Rectal smooth muscle tissue (tissue), 1 donor: ENCODE results near the gene UBA3.

ENCODE experiments used
- H3K27ac ChIP-seq: one replicate; pipeline ENCODE4 v1.7.0; 2013; ENCODE audit warnings: low read depth, low read length, inconsistent platforms
- H3K27me3 ChIP-seq: one replicate; pipeline ENCODE4 v1.7.0; 2013; ENCODE audit warnings: low read length; ENCODE audit not compliant: control insufficient read depth, insufficient read depth
- H3K36me3 ChIP-seq: one replicate; pipeline ENCODE4 v1.7.0; 2013; ENCODE audit warnings: low read length; ENCODE audit not compliant: control insufficient read depth, insufficient read depth
- H3K4me1 ChIP-seq: one replicate; pipeline ENCODE4 v1.7.0; 2013; ENCODE audit warnings: low read length; ENCODE audit not compliant: control insufficient read depth, insufficient read depth
- H3K4me3 ChIP-seq: one replicate; pipeline ENCODE4 v1.7.0; 2013; ENCODE audit warnings: low read length
- H3K9ac ChIP-seq: one replicate; pipeline ENCODE4 v1.7.0; 2013; ENCODE audit warnings: low read length

UBA3 gene

GRCh38 chr3:69116162-69116561 is 36.0 kb upstream of the UBA3 start:
- Histone ChIP-seq H3K36me3 (no peaks in the 10 kb centered on the region), H3K4me1 (no peaks in the 10 kb centered on the region), H3K9ac (no peak overlapping the region), H3K27ac (no peak overlapping the region), H3K27me3 (no peaks in the 10 kb centered on the region), H3K4me3 (no peak overlapping the region)

GRCh38 chr3:69115731-69116130 is 35.6 kb upstream of the UBA3 start:
- Histone ChIP-seq H3K36me3 (no peaks in the 10 kb centered on the region), H3K4me1 (no peaks in the 10 kb centered on the region), H3K27me3 (no peaks in the 10 kb centered on the region), H3K4me3 (no peak overlapping the region), H3K9ac (no peak overlapping the region), H3K27ac (no peak overlapping the region)

- Histone ChIP-seq H3K4me3 (no peak overlapping the region), H3K36me3 (no peaks in the 10 kb centered on the region), H3K9ac (no peak overlapping the region), H3K4me1 (no peaks in the 10 kb centered on the region), H3K27ac (no peak overlapping the region), H3K27me3 (no peaks in the 10 kb centered on the region)
These were observed 33.4 kb upstream of the UBA3 start for GRCh38 chr3:69113536-69113935.

DNA sequence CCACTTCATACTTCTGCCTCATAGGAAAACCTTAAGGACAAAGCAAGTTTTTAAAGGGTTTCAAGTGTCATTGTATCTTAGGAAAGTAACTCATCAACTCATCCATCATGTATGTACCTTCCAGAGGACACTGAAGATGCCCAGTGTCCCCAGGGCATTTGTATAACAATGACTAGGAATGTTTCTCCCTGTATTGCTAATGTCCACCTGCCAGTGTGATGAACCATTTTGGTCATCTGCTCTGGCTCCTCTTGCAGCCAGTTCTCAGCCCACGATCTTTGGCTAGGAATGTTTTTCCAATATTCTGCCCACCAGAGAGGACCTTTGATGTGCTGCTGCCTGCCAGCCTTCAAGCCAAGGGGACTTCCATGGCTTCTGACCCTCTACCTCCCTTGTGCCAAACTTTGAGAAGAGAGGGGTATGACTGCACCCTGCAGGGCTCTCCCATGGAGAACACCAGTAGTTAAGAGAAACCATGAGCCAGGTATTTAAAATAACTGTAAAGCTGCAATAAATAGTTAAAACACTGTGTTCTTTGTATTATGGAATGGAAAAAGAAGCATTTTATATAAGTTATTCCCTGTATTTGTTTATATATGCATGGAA is 30.9 kb upstream of the UBA3 start:
- H3K4me1 ChIP-seq, result no peaks in the 10 kb centered on the region
- no peak overlapping the region for H3K27ac ChIP-seq

GRCh38 chr3:69108811-69109210 is 28.6 kb upstream of the UBA3 start:
- Histone ChIP-seq H3K27me3 (no peaks in the 10 kb centered on the region), H3K4me1 (peaks cover 3% of the 10 kb centered on the region), H3K9ac (no peak overlapping the region), H3K4me3 (no peak overlapping the region), H3K36me3 (peaks cover 6% of the 10 kb centered on the region), H3K27ac (no peak overlapping the region)

More for the DNA sequence above, 30.9 kb upstream of the UBA3 start:
- Histone ChIP-seq H3K36me3 (no peaks in the 10 kb centered on the region), H3K27me3 (no peaks in the 10 kb centered on the region), H3K4me3 (no peak overlapping the region), H3K9ac (no peak overlapping the region)

DNA sequence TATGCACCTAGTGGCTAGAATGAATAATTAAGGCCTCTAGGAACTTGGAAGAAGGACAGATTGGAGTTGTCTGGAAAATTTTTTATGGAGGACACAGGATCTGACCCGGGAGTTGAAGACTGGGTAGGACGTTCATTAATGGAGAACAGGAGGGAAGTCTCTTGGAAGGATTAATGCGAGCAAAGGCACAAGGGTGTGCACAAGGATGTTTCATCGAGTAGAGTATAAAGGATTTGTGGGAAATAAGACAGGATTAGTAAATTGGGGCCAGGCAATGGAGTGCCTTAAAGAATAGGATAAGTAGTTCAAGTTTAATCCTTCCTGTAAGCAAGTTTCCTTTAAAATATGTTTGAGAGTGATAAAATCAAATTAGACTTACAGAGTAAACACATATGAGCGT is 27.7 kb upstream of the UBA3 start:
- Histone ChIP-seq H3K4me1 (peaks cover 3% of the 10 kb centered on the region), H3K27ac (no peak overlapping the region), H3K27me3 (no peaks in the 10 kb centered on the region), H3K4me3 (no peak overlapping the region), H3K9ac (no peak overlapping the region), H3K36me3 (peaks cover 6% of the 10 kb centered on the region)

- H3K27me3 ChIP-seq, result no peaks in the 10 kb centered on the region
- H3K4me3 ChIP-seq, result no peak overlapping the region
- no peak overlapping the region for H3K27ac ChIP-seq
- H3K4me1 ChIP-seq, result peaks cover 3% of the 10 kb centered on the region
- no peak overlapping the region for H3K9ac ChIP-seq
- H3K36me3 ChIP-seq, result peaks cover 9% of the 10 kb centered on the region
These were observed 25.2 kb upstream of the UBA3 start for GRCh38 chr3:69105320-69105719.

DNA sequence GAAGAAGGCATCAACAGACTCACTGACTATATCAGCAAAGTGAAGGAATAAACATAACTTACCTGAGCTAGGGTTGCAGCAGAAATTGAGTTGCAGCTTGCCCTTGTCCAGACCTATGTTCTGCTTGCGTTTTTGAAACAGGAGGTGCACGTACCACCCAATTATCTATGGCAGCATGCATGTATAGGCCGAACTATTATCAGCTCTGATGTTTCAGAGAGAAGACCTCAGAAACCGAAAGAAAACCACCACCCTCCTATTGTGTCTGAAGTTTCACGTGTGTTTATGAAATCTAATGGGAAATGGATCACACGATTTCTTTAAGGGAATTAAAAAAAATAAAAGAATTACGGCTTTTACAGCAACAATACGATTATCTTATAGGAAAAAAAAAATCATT is 24.4 kb upstream of the UBA3 start:
- no peak overlapping the region for H3K4me3 ChIP-seq
- H3K36me3 ChIP-seq, result peaks cover 12% of the 10 kb centered on the region
- peaks cover 3% of the 10 kb centered on the region for H3K4me1 ChIP-seq
- H3K27me3 ChIP-seq, result no peaks in the 10 kb centered on the region
- no peak overlapping the region for H3K9ac ChIP-seq
- H3K27ac ChIP-seq, result no peak overlapping the region

DNA sequence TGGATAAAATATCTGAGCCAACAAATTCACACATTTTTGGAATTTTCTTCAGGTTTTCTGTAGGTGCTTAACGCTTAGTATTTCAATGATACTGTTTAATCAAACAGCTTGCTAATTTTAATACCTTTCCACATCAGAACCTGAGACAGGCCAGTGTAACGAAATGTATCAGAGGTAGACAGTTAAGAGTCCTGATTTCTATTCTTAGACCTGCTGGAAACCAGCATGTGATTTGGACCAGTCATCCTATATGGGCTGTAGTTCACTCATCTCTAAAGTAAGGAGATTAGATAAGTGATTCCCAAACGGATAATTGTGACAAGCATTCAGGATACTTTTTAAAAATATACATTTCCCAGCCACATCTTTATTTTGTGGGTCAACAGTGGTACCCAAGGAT is 23.0 kb upstream of the UBA3 start:
- Histone ChIP-seq H3K4me3 (no peak overlapping the region), H3K27me3 (no peaks in the 10 kb centered on the region), H3K4me1 (peaks cover 3% of the 10 kb centered on the region), H3K9ac (no peak overlapping the region), H3K27ac (no peak overlapping the region), H3K36me3 (peaks cover 12% of the 10 kb centered on the region)

DNA sequence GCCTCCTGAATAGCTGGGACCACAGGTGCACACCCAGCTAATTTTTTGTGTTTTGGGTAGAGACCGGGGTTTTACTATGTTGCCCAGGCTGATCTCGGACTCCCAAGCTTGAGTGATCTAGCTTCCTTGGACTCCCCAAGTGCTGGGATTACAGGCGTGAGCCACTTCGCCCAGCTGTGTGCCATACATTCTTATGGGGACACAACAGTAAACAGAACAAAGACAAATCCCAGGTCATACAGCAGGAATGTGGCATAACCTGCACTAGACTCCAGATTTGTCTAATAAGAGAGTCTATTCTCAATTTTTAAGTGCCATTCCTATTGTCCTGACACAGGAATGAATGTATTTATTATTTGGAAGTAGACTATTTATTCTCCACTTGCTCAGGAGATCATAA is 22.2 kb upstream of the UBA3 start:
- peaks cover 12% of the 10 kb centered on the region for H3K36me3 ChIP-seq

GRCh38 chr3:69099576-69099975 is 19.4 kb upstream of the UBA3 start:
- H3K36me3 ChIP-seq, result peaks cover 12% of the 10 kb centered on the region

More for the DNA sequence above, 22.2 kb upstream of the UBA3 start:
- Histone ChIP-seq H3K4me1 (peaks cover 3% of the 10 kb centered on the region), H3K4me3 (no peak overlapping the region), H3K9ac (no peak overlapping the region), H3K27ac (no peak overlapping the region), H3K27me3 (no peaks in the 10 kb centered on the region)

DNA sequence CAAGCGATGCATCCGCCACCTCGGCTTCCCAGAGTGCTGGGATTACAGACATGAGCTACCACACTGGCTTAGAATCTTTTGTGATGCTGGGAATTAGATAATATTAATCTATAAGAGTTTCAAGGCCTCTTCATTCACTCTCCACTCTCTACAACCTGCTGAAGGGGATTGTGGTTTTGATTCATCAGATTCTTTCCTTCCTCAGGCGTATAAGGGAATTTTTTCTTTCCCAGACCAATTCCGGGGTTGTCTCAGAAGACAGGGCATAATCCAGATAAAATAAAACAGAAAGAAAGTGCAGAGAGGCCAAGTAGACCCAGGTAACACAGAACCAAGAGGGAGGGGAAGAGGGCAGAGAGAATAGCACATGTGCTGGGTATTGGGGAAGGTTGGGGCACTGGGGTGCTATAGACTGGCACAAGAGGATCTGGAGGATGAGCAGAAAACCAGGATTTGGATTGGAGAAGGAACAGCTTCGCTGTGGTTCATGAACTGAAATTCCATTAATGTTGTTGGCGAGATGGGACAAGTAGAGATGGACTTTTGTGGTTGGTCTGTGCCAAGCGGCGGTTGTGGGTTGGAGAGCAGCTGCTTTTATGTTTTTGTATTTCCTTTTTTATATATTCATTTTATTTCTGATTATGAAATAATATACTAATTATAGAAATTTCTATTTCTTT is 17.4 kb upstream of the UBA3 start:
- no peak overlapping the region for H3K4me3 ChIP-seq
- H3K27me3 ChIP-seq, result no peaks in the 10 kb centered on the region
- H3K4me1 ChIP-seq, result peaks cover 12% of the 10 kb centered on the region
- no peak overlapping the region for H3K9ac ChIP-seq
- peaks cover 6% of the 10 kb centered on the region for H3K36me3 ChIP-seq
- H3K27ac ChIP-seq, result no peak overlapping the region

More at GRCh38 chr3:69099576-69099975, 19.4 kb upstream of the UBA3 start:
- no peak overlapping the region for H3K4me3 ChIP-seq
- peaks cover 3% of the 10 kb centered on the region for H3K4me1 ChIP-seq
- H3K27ac ChIP-seq, result no peak overlapping the region
- no peak overlapping the region for H3K9ac ChIP-seq
- no peaks in the 10 kb centered on the region for H3K27me3 ChIP-seq

- H3K4me1 ChIP-seq, result peaks cover 15% of the 10 kb centered on the region
- no peak overlapping the region for H3K9ac ChIP-seq
These were observed 16.1 kb upstream of the UBA3 start for GRCh38 chr3:69096299-69096698.

More at GRCh38 chr3:69096299-69096698, 16.1 kb upstream of the UBA3 start:
- Histone ChIP-seq H3K27ac (no peak overlapping the region), H3K36me3 (peaks cover 3% of the 10 kb centered on the region), H3K27me3 (no peaks in the 10 kb centered on the region), H3K4me3 (no peak overlapping the region)
